GM18517 (cell line): ENCODE measurements around the gene LDLRAD4.

ENCODE experiments used
- ATAC-seq: cut with Tn5 transposase; IDR thresholded peaks from one replicate; pipeline ENCODE4 v1.9.1; 2021; ENCODE audit warnings: mild to moderate bottlenecking, moderate library complexity; ENCODE audit not compliant: unreplicated experiment

LDLRAD4 gene

DNA sequence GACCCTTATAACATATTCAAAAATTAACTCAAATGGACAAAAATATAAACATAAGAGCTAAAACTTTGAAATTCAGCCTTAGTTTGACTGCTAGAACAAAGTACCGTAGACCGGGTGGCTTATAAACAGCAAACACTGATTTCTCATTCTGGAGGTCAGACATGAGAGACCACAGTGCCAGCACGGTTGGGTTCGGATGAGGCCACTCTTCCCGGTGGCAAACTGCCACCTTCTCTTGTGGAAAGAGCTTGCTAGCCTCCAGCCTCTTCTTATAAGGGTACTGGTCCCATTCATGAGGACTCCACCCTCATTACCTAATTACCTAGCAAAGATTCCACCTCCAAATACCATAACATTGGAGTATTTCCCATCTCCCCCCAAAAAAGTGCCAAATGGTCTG is 416.5 kb downstream of the LDLRAD4 start:
- no peak for ATAC-seq

DNA sequence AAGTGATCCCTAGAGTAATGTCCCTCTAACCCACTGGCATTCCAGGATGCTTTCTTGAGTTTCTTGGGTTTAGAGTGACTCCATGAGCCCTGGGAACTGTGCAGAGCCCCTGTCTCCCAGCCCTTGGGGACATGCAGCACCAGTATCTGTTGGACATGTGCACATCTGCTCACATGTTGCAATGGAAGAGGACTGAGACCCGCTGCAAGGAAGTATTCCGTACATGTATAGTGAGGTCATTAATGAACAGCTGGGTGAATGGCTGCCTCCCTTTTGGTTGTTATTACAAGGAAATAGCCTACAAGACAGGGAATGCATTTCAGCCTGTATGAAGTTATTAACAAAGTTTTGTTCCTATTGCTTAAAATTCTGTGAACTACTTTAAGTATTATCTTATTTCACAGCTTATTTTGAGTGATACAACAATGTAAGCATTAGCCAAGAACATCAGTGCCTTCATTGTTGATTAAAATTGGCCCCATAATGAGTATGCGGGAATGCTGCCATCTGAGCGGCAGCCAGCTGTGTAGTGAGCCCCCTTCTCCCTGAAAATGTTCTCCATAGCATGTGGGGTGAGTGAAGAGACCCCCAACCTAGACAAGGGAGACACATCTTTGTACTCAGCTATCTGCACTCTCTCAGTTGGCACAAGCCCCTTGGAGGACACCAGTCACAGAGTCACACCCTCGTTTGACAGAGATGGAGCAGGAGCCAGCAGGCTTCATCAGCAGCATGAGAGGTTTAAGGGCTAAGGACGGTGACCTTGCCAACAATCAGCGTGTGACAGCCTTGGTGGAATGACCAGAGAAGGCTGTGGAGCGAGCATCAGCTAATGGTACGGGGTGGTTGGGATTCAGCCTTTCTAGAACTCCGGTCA is 420.4 kb downstream of the LDLRAD4 start:
- no peak for ATAC-seq

DNA sequence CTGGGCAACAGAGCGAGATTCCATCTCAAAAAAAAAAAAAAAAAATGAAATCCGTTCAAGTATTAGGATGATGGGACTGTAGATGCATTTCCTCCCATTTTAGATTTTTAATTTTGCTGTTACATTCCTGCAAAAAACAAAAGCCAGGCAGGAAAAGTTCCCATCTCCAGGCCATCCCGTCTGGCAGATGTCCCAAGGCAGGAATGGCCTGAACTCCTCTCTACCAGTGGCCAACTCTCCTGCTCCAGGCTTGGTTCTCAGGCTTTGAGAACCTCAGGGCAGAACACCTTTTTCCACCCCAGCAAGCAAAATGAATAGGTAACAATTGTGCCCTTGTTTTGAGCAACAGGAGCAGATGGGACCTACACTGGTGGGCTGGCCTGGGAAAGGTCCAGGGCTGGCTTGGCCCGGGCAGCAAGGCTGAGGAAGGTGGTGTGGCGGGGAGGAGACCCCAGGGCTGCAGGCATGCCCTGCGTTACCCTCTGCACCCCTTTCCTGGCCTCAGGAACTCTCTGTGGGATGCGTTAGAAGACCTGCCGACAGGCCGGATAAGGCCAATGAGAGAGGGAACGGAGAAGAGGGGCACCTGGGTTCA is 421.8 kb downstream of the LDLRAD4 start:
- ATAC-seq: no peak

DNA sequence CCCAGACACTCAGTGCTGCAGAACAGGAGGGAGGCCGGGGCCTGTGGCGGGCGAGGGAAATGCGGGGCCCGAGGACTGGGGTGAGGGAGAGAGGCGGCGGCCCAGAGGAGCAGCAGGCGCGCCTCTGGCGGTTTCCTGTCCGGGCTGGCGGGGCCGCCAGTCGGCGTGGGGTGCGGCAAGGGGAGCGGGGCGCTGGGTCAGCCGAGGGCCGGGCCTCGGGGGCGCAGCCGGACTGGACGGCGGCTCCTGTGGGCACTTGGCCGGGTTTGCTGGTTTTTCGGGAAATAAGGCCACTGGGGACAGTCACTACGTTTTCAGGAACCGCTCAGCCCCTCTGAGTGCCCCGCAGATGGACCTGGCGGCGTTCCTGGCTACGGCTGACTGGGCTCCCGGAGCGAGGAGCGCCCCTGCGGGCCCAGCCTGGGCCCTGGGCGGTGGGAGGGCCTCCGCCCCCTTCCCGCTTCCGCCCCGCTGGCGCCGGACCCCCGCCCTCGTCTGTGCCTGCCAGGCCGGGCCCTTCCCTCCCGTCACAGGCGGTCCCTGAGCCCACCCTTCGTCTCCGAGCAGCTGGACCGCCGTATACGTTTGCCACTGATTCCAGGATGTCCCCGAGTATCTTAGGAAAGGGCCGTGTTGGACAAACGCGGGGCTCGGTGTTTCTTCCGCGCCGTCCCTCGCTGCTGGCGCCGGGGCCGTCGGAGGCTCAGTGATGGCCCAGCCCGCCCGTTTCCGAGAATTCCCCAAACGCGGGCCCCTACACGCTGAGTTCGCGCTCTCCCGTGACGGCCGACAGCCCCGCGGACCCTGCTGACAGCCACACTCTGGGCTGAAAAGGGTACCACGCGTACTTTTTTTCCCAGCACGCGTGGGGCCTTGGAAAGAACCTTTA is 423.2 kb downstream of the LDLRAD4 start:
- no peak for ATAC-seq

GRCh38 chr18:13642440-13642827 is 423.9 kb downstream of the LDLRAD4 start:
- no peak for ATAC-seq

DNA sequence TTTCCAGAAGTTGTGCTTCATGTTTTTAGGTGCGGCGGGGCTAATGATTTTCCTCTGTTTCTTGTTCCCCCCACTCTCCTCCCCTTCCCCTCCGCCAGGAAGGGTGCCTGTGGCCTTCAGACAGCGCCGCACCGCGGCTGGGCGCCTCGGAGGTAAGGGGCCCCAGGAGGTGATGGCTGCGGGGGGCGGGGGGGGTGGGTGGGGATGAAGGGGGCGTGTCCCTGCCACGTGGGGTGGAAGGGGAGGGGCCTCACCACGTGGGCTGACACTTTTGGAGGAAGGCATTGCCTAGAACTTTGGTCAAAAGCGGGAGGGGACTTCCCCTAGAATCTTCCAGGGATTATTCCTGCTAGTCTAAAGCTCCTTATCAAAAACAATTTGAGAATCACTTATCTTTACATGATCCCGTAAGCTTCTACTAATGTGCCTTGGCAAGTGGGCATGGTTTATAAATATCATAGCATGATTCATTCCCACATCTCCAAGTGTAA is 424.7 kb downstream of the LDLRAD4 start:
- no peak for ATAC-seq

DNA sequence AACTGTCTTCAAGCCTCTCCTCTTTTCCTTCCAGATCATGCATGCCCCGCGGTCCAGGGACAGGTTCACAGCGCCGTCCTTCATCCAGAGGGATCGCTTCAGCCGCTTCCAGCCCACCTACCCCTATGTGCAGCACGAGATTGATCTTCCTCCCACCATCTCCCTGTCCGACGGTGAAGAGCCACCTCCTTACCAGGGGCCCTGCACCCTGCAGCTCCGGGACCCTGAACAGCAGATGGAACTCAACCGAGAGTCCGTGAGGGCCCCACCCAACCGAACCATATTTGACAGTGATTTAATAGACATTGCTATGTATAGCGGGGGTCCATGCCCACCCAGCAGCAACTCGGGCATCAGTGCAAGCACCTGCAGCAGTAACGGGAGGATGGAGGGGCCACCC is 426.5 kb downstream of the LDLRAD4 start:
- ATAC-seq: no peak

- ATAC-seq: no peak
Observed at GRCh38 chr18:13646633-13647032, 428.1 kb downstream of the LDLRAD4 start.

- ATAC-seq: no peak
Observed at GRCh38 chr18:13647761-13648160, 429.2 kb downstream of the LDLRAD4 start.

DNA sequence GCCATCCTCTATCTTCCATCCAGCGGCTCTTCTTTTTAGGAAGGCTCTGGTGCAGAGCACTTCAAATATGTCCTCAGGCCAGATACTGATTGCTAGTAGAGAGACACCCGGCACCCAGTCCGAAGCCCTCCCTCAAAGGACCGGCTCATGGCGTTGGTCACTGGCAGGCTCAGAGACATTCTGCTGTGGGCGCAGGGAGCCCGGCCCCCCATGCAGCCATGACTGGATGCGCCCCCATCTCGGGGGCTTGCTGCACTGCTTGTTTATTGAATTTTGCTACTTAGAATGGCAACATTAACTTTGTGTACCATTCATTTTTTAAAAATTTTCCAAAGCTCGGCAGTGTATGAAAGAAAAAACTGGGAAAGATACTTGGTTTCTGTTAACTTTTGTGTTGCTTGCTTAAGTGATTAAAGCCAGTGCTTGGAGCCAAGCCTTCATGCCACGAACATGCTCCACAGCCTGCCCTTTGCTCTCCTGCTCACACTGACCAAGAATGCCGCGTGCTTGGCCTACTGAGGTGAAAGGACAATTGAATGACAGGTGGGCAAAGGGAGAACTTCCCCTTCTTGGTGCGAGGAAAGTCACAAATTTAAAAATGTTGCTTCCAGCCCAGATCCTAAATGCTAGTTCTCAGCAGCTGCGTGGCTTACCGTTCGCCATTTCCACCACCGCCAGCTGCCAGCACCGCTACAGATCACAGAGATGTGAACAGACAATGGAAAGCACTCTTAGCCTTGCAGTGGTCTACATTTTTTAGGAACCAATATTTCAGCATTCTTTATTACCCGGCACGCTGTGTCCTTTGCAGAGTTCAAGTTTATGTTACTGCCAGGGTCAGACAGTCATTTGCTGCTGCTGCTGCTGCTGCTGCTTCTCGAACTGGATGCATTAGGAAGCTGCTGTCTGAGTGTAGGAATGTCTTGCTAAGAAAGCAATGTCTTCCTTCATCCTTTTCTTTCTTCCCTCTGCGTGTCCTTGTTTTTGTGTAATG is 431.1 kb downstream of the LDLRAD4 start:
- ATAC-seq: no peak

GRCh38 chr18:13653746-13654433 is 435.3 kb downstream of the LDLRAD4 start:
- no peak for ATAC-seq

- no peak for ATAC-seq
Observed at GRCh38 chr18:13657974-13658373, 439.4 kb downstream of the LDLRAD4 start.

- no peak for ATAC-seq
Observed at GRCh38 chr18:13658436-13659204, 440.1 kb downstream of the LDLRAD4 start.

DNA sequence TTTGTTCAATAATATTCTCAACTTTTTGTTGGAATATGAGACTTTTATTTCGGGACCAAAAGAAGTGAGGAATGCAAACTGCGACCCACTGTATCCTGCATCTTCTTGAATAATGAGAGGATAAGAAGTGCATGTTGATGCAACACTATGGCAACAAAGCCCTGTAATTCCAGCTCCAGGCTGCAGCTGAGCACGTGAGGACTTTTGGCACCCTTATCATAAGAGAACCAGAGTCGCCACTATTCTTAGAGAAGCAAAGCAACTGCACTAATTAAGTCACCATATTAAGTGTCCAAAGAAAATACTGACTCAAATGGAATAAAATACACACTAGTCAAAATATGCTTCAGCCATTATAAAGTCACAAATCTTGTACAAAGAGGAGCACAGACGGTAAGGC is 441.9 kb downstream of the LDLRAD4 start:
- ATAC-seq: no peak

GRCh38 chr18:13661051-13661778 is 442.7 kb downstream of the LDLRAD4 start:
- ATAC-seq: no peak

- no peak for ATAC-seq
Observed at GRCh38 chr18:13661779-13662256, 443.3 kb downstream of the LDLRAD4 start.

DNA sequence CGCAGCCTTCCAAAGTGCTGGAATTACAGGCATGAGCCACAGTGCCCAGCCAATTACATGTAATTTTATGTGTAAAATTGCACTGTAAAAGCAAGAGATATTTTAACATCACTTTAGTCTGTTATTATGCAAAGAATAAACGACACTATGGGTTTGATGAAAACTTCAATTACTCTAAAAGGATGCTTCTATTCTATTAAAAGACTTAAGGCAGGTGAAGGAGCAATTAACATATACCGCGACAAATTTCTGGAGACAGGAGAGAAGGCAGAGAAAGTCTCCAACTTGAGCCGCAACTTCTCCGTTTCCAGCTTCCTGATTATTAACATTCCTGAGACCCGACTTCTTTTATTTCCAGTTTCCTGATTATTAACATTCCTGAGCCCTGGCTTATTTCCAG is 454.1 kb downstream of the LDLRAD4 start:
- no peak for ATAC-seq

- no peak for ATAC-seq
Observed at GRCh38 chr18:13676471-13676870, 457.9 kb downstream of the LDLRAD4 start.
